ENCODE results near the gene POLR3C. TPM values are rescaled to one million over a fixed set of nuclear protein-coding genes. Genes with fewer than 3 reads are reported as not detected.
A peak's percentile ranks its signal among the peaks of the same experiment; 100 is the strongest.

POLR3C gene
- total and polyA plus RNA-seq, 2 of the 13 experiments (the other 11 are each of a cell fraction or from before 2014, with no cell fraction given), result 15.5 to 24.3 TPM

DNA sequence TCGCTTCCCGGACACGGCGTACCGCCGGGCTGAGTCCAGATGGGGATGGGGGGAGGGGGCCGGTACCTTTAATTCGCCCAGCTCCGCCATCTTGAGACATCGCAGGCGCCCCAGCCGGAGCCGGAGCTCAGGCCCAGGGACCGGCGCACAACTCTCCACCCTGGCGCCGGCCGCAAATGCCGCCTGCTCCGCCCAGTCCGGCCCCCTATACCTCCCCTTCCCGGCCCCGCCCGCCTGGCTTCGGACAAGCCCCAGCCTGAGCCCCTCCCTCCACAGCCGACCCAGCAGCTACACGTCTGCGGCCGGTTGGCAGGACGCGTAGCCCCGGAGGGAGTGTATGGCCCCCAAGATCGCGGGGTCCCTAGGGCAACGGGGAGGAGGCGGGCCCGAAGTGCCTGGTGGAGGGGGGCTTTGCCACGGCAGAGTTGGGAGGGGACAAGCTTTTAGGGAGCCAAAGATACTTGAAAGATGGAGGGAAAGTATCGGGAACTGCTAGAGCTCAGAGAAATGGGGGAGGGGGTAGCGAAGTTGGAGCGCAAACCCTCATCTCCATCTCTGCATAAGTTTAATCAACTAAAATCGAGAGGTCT lies 35.0 kb downstream of the POLR3C start, which contains the start of gene PIAS3 (continued):
- TF ChIP-seq, protein P1, sequence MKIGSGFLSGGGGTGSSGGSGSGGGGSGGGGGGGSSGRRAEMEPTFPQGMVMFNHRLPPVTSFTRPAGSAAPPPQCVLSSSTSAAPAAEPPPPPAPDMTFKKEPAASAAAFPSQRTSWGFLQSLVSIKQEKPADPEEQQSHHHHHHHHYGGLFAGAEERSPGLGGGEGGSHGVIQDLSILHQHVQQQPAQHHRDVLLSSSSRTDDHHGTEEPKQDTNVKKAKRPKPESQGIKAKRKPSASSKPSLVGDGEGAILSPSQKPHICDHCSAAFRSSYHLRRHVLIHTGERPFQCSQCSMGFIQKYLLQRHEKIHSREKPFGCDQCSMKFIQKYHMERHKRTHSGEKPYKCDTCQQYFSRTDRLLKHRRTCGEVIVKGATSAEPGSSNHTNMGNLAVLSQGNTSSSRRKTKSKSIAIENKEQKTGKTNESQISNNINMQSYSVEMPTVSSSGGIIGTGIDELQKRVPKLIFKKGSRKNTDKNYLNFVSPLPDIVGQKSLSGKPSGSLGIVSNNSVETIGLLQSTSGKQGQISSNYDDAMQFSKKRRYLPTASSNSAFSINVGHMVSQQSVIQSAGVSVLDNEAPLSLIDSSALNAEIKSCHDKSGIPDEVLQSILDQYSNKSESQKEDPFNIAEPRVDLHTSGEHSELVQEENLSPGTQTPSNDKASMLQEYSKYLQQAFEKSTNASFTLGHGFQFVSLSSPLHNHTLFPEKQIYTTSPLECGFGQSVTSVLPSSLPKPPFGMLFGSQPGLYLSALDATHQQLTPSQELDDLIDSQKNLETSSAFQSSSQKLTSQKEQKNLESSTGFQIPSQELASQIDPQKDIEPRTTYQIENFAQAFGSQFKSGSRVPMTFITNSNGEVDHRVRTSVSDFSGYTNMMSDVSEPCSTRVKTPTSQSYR (CRISPR knock-in tag; IDR thresholded peaks at IDR 0.05; ENCODE audit: borderline replicate concordance), result 0 out of 2 replicates have a peak, but pooled peaks have one; percentile 58
- TF ChIP-seq STAT6 (CRISPR knock-in tag; IDR thresholded peaks at IDR 0.05; ENCODE audit: borderline replicate concordance) (no peak), MBD4 (IDR thresholded peaks at IDR 0.05; ENCODE audit: borderline replicate concordance, low read length) (no peak), GABPB1 (CRISPR knock-in tag; IDR thresholded peaks at IDR 0.05) (peak; percentile 64; the same call in 1 of the 2 replicates), HDAC2 (CRISPR knock-in tag; IDR thresholded peaks at IDR 0.05) (peak; percentile 26; the same call in 1 of the 2 replicates), ZNF12 (CRISPR knock-in tag; IDR thresholded peaks at IDR 0.05) (no peak), ZNF670 (CRISPR knock-in tag; IDR thresholded peaks at IDR 0.05; ENCODE audit: borderline replicate concordance) (no peak)
- TF ChIP-seq, protein P2, sequence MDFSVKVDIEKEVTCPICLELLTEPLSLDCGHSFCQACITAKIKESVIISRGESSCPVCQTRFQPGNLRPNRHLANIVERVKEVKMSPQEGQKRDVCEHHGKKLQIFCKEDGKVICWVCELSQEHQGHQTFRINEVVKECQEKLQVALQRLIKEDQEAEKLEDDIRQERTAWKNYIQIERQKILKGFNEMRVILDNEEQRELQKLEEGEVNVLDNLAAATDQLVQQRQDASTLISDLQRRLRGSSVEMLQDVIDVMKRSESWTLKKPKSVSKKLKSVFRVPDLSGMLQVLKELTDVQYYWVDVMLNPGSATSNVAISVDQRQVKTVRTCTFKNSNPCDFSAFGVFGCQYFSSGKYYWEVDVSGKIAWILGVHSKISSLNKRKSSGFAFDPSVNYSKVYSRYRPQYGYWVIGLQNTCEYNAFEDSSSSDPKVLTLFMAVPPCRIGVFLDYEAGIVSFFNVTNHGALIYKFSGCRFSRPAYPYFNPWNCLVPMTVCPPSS (IDR thresholded peaks at IDR 0.05), result no peak
- TF ChIP-seq, protein P3, sequence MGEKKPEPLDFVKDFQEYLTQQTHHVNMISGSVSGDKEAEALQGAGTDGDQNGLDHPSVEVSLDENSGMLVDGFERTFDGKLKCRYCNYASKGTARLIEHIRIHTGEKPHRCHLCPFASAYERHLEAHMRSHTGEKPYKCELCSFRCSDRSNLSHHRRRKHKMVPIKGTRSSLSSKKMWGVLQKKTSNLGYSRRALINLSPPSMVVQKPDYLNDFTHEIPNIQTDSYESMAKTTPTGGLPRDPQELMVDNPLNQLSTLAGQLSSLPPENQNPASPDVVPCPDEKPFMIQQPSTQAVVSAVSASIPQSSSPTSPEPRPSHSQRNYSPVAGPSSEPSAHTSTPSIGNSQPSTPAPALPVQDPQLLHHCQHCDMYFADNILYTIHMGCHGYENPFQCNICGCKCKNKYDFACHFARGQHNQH (CRISPR knock-in tag; IDR thresholded peaks at IDR 0.05), result peak; percentile 19; the same call in 1 of the 2 replicates
- TF ChIP-seq, protein P4, sequence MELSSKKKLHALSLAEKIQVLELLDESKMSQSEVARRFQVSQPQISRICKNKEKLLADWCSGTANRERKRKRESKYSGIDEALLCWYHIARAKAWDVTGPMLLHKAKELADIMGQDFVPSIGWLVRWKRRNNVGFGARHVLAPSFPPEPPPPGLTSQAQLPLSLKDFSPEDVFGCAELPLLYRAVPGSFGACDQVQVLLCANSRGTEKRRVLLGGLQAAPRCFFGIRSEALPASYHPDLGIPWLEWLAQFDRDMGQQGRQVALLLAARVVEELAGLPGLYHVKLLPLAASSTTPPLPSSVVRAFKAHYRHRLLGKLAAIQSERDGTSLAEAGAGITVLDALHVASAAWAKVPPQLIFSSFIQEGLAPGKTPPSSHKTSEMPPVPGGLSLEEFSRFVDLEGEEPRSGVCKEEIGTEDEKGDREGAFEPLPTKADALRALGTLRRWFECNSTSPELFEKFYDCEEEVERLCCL (CRISPR knock-in tag; IDR thresholded peaks at IDR 0.05; ENCODE audit: borderline replicate concordance), result peak; percentile 77; the same call in 1 of the 2 replicates
- TF ChIP-seq, protein P5, sequence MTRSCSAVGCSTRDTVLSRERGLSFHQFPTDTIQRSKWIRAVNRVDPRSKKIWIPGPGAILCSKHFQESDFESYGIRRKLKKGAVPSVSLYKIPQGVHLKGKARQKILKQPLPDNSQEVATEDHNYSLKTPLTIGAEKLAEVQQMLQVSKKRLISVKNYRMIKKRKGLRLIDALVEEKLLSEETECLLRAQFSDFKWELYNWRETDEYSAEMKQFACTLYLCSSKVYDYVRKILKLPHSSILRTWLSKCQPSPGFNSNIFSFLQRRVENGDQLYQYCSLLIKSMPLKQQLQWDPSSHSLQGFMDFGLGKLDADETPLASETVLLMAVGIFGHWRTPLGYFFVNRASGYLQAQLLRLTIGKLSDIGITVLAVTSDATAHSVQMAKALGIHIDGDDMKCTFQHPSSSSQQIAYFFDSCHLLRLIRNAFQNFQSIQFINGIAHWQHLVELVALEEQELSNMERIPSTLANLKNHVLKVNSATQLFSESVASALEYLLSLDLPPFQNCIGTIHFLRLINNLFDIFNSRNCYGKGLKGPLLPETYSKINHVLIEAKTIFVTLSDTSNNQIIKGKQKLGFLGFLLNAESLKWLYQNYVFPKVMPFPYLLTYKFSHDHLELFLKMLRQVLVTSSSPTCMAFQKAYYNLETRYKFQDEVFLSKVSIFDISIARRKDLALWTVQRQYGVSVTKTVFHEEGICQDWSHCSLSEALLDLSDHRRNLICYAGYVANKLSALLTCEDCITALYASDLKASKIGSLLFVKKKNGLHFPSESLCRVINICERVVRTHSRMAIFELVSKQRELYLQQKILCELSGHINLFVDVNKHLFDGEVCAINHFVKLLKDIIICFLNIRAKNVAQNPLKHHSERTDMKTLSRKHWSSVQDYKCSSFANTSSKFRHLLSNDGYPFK (CRISPR knock-in tag; IDR thresholded peaks at IDR 0.05; ENCODE audit: borderline replicate concordance), result peak; percentile 30; the same call in 1 of the 2 replicates
- TF ChIP-seq, protein P6, sequence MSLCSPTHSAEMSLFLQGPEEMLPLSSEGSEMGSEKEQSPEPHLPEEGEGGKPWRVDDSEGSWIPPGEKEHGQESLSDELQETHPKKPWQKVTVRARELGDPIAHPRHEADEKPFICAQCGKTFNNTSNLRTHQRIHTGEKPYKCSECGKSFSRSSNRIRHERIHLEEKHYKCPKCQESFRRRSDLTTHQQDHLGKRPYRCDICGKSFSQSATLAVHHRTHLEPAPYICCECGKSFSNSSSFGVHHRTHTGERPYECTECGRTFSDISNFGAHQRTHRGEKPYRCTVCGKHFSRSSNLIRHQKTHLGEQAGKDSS (CRISPR knock-in tag; IDR thresholded peaks at IDR 0.05; ENCODE audit: borderline replicate concordance, low read depth), result peak; percentile 62; the same call in 1 of the 2 replicates
